SKM-1 treated with dmso at 0.1 percent for 144 hours (cell line): ENCODE data around the gene RELA.

Experiments used
- DNase-seq: peaks from one replicate; lab custom pipeline; 2025; ENCODE audit not compliant: unreplicated experiment; lab: John Stamatoyannopoulos, UW

RELA gene

GRCh38 chr11:65634440-65634839 lies 28.3 kb downstream of the RELA start:
- no peak for DNase-seq

- DNase-seq = no peak
Observed at GRCh38 chr11:65634109-65634436, 28.6 kb downstream of the RELA start.

- DNase-seq = no peak
Observed at GRCh38 chr11:65633390-65634108, 29.2 kb downstream of the RELA start.

- no peak for DNase-seq
Observed at GRCh38 chr11:65630215-65630614, 32.5 kb downstream of the RELA start.

GRCh38 chr11:65629579-65629978 lies 33.1 kb downstream of the RELA start:
- DNase-seq = no peak

- no peak for DNase-seq
Observed at GRCh38 chr11:65627202-65627601, 35.5 kb downstream of the RELA start.

- no peak for DNase-seq
Observed at GRCh38 chr11:65625628-65626342, 36.9 kb downstream of the RELA start.

GRCh38 chr11:65624931-65625627 lies 37.6 kb downstream of the RELA start:
- DNase-seq = no peak

GRCh38 chr11:65623852-65624616 lies 38.7 kb downstream of the RELA start:
- no peak for DNase-seq

GRCh38 chr11:65623177-65623576 lies 39.5 kb downstream of the RELA start:
- no peak for DNase-seq

GRCh38 chr11:65622011-65622410 lies 40.7 kb downstream of the RELA start:
- DNase-seq = no peak

GRCh38 chr11:65621460-65621859 lies 41.3 kb downstream of the RELA start:
- DNase-seq = no peak

- no peak for DNase-seq
Observed at GRCh38 chr11:65620666-65621065, 42.0 kb downstream of the RELA start.

- DNase-seq = no peak
Observed at GRCh38 chr11:65619281-65619928, 43.3 kb downstream of the RELA start.

GRCh38 chr11:65618763-65619162 lies 44.0 kb downstream of the RELA start:
- no peak for DNase-seq

GRCh38 chr11:65617990-65618751 lies 44.5 kb downstream of the RELA start:
- no peak for DNase-seq

- DNase-seq = no peak
Observed at GRCh38 chr11:65617136-65617850, 45.4 kb downstream of the RELA start.

- DNase-seq = no peak
Observed at GRCh38 chr11:65616575-65617001, 46.1 kb downstream of the RELA start.

- no peak for DNase-seq
Observed at GRCh38 chr11:65615950-65616574, 46.7 kb downstream of the RELA start.
